Activated CD4-positive, alpha-beta memory T cell treated with anti-CD3 and anti-CD28 coated beads for 36 hours (primary cell): ENCODE measurements around the gene CALCR. TPM values are rescaled to one million over a fixed set of nuclear protein-coding genes. Genes with fewer than 3 reads are reported as not detected.
"Not testable (repeated sequence)": the region's sequence is repeated elsewhere in the genome, so short reads cannot be mapped to it uniquely, and the experiment has no call there.

Experiments
- CTCF ChIA-PET: fragments of 350-600 bp; sonication (Branson Sonifier 250); formaldehyde crosslinking; loops from one replicate; lab custom pipeline; 2021; ENCODE audit warnings: antibody characterized with exemption, inconsistent platforms; lab: Charles Lee
- POLR2A ChIA-PET: fragments of 350-600 bp; sonication (Branson Sonifier 250); formaldehyde crosslinking; loops from one replicate; lab custom pipeline; 2021; ENCODE audit warnings: antibody characterized with exemption; lab: Charles Lee
- DNase-seq: peaks from one replicate; pipeline ENCODE4 v3.0.0-alpha.2; 2020
- H3K27ac Mint-ChIP-seq: one replicate; pipeline ENCODE4 v1.8.0; 2021; ENCODE audit warnings: mixed read lengths
- H3K27me3 Mint-ChIP-seq: one replicate; pipeline ENCODE4 v1.8.0; 2021; ENCODE audit warnings: mixed read lengths
- H3K36me3 Mint-ChIP-seq: one replicate; pipeline ENCODE4 v1.8.0; 2021; ENCODE audit warnings: mixed read lengths
- H3K4me1 Mint-ChIP-seq: one replicate; pipeline ENCODE4 v1.8.0; 2021; ENCODE audit warnings: low read depth, mixed read lengths
- H3K4me3 Mint-ChIP-seq: one replicate; pipeline ENCODE4 v1.8.0; 2021; ENCODE audit warnings: mild to moderate bottlenecking, mixed read lengths
- H3K9me3 Mint-ChIP-seq: one replicate; pipeline ENCODE4 v1.8.0; 2021; ENCODE audit warnings: mixed read lengths
- intact Hi-C: fragments of 100-400 bp; cut with micrococcal nuclease; formaldehyde crosslinking; loops from one replicate; pipeline ENCODE4 v1.15.1; 2023
- total RNA-seq, 2 experiments: library from RNA; stranded (reverse); gene quantifications; one replicate each; pipeline ENCODE4 v1.2.3, GENCODE V29; 2021

Gene CALCR
- total RNA-seq = not detected

DNA sequence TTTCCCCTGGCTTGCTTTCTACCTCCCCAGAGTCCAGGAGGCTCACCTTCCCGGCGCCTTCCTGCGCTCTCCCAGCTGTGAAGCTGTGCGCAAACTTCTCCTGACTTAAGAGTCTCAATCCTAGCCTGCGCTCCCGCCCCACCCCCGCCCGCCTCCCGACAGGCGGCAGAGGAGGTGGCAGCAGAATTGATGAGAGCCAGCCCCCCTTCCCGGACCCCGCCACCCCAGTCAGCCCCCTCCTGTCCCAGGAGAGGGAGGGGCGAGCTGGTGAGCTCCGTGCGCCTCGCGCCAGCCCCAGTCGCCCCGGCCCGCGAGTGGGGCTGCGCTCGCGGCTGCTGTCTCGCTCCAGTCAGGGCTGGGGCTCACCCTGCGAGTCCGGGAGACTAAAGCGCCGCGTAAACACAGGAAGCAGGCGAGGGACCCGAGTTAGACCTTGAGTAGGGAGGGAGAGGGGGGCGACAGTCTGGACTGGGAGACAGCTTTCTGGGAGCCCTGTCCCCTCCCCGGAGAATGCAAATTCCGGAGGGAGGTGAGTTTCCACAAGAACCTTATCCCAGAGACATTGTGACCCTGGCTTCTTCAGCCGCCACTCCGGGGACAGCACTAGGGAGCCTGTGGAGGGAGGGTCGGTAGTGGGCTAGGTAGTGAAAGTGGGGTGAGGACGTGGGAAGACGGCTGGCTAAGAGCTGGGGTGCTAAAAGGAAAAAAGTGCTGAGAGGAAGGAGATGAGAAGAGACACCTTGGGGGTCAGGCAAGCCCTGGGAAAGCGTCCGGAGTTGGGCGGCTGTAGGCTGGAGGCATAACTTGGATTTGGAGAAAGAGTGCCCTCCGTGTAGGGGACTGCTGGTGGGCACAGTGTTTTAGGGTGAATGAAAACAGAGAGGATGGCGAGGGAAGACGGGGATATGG, at the start of gene CALCR:
TSS of gene CALCR (minus strand) at position 79 of the 909 bp plus-strand sequence. CDS start 87,743 bp downstream, outside the sequence.
- DNase-seq = no peak
- POLR2A ChIA-PET = no interaction called here
- Mint-ChIP-seq H3K9me3 (no peaks in the 10 kb centered on the region), H3K27me3 (peaks cover 22% of the 10 kb centered on the region), H3K36me3 (no peaks in the 10 kb centered on the region), H3K27ac (no peak within 1 kb of the TSS), H3K4me3 (no peak within 1 kb of the TSS), H3K4me1 (no peaks in the 10 kb centered on the region)
- CTCF ChIA-PET = no interaction called here
- intact Hi-C loops = no loop called here

DNA sequence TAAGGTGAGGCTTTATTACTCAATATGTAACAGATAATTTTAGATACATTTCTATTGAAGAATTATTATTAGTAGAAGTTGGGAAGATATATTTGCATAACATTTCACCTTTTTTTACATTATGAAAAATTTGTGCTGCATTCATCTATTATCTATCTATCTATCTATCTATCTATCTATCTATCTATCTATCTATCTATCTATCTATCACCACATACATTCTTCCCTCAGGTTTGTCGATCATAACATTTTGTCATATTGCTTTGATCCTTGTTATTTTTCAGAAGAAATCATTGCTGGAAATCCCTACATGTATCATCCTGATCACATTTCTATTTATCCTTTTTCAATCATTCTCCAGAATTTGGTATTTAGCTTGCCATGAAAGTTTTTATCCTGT, 49.3 kb upstream of the CALCR start:
- DNase-seq = no peak
- CTCF ChIA-PET = no interaction called here
- no peak overlapping the region for H3K27ac Mint-ChIP-seq
- no peaks in the 10 kb centered on the region for H3K4me1 Mint-ChIP-seq
- POLR2A ChIA-PET = no interaction called here
- no peaks in the 10 kb centered on the region for H3K36me3 Mint-ChIP-seq
- no peak overlapping the region for H3K4me3 Mint-ChIP-seq
- H3K9me3 Mint-ChIP-seq = no peaks in the 10 kb centered on the region
- intact Hi-C loops = no loop called here
- no peaks in the 10 kb centered on the region for H3K27me3 Mint-ChIP-seq

- intact Hi-C loops = no loop called here
- ChIA-PET POLR2A (no interaction called here), CTCF (interaction anchor here (0.6 to 1.6 kb wide), 4 partner anchors 11 to 803 kb away, joined by 3 to 5 read pairs (median 4); no protein-coding TSS in a partner anchor)
- Mint-ChIP-seq H3K27me3 (no peaks in the 10 kb centered on the region), H3K36me3 (no peaks in the 10 kb centered on the region), H3K4me1 (no peaks in the 10 kb centered on the region), H3K27ac (no peak overlapping the region), H3K4me3 (no peak overlapping the region), H3K9me3 (no peaks in the 10 kb centered on the region)
- no peak for DNase-seq
These were observed 47.8 kb upstream of the CALCR start for GRCh38 chr7:93622036-93623033.

GRCh38 chr7:93620864-93621263, 46.3 kb upstream of the CALCR start:
- no peaks in the 10 kb centered on the region for H3K36me3 Mint-ChIP-seq
- no peak overlapping the region for H3K4me3 Mint-ChIP-seq
- H3K4me1 Mint-ChIP-seq = no peaks in the 10 kb centered on the region
- ChIA-PET POLR2A (no interaction called here), CTCF (interaction anchor here (1.6 kb wide), 1 partner anchor 12 kb away, joined by 5 read pairs; no protein-coding TSS in a partner anchor)
- no peaks in the 10 kb centered on the region for H3K9me3 Mint-ChIP-seq
- intact Hi-C loops = no loop called here
- no peak for DNase-seq
- no peaks in the 10 kb centered on the region for H3K27me3 Mint-ChIP-seq
- no peak overlapping the region for H3K27ac Mint-ChIP-seq

- CTCF ChIA-PET = no interaction called here
- H3K27ac Mint-ChIP-seq = no peak overlapping the region
- intact Hi-C loops = no loop called here
- DNase-seq = no peak
- POLR2A ChIA-PET = no interaction called here
- H3K36me3 Mint-ChIP-seq = no peaks in the 10 kb centered on the region
- H3K4me3 Mint-ChIP-seq = no peak overlapping the region
- no peaks in the 10 kb centered on the region for H3K27me3 Mint-ChIP-seq
- no peaks in the 10 kb centered on the region for H3K4me1 Mint-ChIP-seq
- no peaks in the 10 kb centered on the region for H3K9me3 Mint-ChIP-seq
These were observed 45.5 kb upstream of the CALCR start for GRCh38 chr7:93620057-93620456.

DNA sequence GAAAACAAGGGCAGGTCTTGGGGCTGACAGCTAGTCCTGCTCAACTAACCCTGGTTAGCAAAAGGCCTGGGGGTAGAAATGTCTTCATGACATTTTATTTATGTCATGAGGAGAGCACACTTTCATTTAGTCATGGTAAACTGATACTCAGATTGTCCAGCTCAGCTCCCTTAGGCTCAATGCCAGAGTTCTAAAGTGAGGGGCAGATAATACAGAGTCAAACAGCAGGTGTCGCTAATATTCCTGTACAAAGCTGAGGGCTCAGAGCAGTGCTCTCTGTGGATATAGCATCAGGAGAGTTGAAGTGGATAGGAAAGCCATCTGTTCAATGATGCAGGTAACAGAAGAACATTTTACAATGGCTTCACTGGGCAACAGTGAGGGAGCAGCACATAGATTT, 26.8 kb upstream of the CALCR start:
- ChIA-PET CTCF (no interaction called here), POLR2A (no interaction called here)
- Mint-ChIP-seq H3K27ac (no peak overlapping the region), H3K36me3 (no peaks in the 10 kb centered on the region), H3K4me1 (no peaks in the 10 kb centered on the region), H3K4me3 (no peak overlapping the region), H3K27me3 (no peaks in the 10 kb centered on the region), H3K9me3 (no peaks in the 10 kb centered on the region)
- no peak for DNase-seq
- intact Hi-C loops = no loop called here

DNA sequence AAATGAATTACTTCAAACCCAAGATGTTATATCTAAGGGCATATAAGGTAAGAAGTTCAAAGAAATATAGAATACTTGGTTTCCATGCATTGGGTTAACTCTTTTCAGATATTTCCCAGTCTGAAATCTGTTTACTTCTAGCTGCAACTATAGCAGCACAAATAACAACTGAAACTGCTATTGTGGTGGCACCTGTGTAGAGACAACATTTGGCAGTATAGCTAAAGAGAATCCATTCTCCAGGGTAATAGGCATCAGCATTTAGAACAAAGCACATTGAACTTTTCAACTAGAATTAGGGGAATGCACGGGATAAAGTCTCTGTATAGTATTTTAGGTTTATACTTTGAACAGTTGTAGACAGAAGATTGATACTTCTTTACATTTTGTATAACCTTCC, 19.7 kb upstream of the CALCR start:
- no peak for DNase-seq
- H3K36me3 Mint-ChIP-seq = no peaks in the 10 kb centered on the region
- H3K4me1 Mint-ChIP-seq = no peaks in the 10 kb centered on the region
- H3K4me3 Mint-ChIP-seq = no peak overlapping the region
- intact Hi-C loops = no loop called here
- H3K9me3 Mint-ChIP-seq = peaks cover 3% of the 10 kb centered on the region
- no peak overlapping the region for H3K27ac Mint-ChIP-seq
- no peaks in the 10 kb centered on the region for H3K27me3 Mint-ChIP-seq
- ChIA-PET POLR2A (no interaction called here), CTCF (no interaction called here)

DNA sequence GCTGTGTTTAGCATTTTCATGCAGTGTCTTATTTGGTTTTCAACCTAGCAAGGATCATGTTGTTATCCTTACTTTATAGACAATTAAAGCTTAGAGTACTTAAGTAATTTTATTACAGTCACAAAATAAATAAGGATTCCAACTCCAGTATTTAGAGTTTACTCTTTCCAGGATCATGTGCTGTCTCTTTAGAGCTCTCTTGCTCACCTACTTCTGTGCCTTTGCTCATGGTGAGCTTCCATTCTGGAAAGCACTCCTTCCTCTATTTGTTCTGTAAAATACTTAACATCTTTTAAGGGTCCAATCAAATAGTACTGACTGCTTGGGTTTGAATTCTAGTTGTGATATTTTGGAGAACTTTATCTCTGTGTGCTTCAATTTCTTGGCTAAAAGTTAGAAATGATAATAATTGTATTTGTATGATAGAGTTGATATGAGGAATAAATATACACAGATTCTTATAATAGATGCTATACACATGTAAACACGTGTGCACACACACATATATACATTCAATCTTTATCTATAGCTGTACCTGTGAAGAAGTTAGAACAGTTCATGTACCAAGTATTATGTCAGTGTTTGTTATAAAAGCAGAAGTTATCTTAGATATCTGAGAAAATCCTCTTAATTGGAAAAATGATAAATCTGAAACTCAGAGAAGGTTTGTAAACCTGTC, 18.2 kb upstream of the CALCR start:
- Mint-ChIP-seq H3K27me3 (no peaks in the 10 kb centered on the region), H3K4me3 (no peak overlapping the region), H3K4me1 (no peaks in the 10 kb centered on the region)

DNA sequence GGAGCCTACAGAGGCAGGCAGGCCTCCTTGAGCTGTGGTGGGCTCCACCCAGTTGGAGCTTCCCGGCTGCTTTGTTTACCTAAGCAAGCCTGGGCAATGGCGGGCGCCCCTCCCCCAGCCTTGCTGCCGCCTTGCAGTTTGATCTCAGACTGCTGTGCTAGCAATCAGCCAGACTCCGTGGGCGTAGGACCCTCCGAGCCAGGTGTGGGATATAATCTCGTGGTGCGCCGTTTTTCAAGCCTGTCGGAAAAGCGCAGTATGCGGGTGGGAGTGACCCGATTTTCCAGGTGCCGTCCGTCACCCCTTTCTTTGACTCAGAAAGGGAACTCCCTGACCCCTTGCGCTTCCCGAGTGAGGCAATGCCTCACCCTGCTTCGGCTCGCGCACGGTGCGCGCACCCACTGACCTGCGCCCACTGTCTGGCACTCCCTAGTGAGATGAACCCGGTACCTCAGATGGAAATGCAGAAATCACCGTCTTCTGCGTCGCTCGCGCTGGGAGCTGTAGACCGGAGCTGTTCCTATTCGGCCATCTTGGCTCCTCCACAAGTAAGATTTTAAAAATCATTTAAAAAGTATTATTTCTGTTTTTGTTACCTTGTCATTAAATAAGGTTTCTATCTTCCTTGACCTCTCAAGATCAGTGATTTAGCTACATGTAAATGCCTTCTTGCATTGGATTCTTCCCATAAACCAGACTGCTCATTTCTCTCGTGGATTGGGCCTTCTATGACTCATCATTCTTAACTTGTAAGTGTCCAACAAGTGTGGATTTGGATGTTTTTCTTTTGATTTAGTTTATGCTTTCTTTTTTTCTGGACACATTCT, 16.9 kb upstream of the CALCR start:
- POLR2A ChIA-PET, CTCF ChIA-PET: not testable (repeated sequence)

More for the DNA sequence above, 18.2 kb upstream of the CALCR start:
- Mint-ChIP-seq H3K36me3 (no peaks in the 10 kb centered on the region), H3K27ac (no peak overlapping the region), H3K9me3 (peaks cover 3% of the 10 kb centered on the region)
- ChIA-PET POLR2A (no interaction called here), CTCF (no interaction called here)
- intact Hi-C loops = no loop called here
- no peak for DNase-seq

GRCh38 chr7:93586479-93586865, 11.9 kb upstream of the CALCR start:
- H3K27me3 Mint-ChIP-seq, CTCF ChIA-PET, H3K36me3 Mint-ChIP-seq, POLR2A ChIA-PET, intact Hi-C loops, DNase-seq, H3K4me1 Mint-ChIP-seq, H3K27ac Mint-ChIP-seq, H3K9me3 Mint-ChIP-seq, H3K4me3 Mint-ChIP-seq: not testable (repeated sequence)

More for the DNA sequence above, 16.9 kb upstream of the CALCR start:
- H3K27ac Mint-ChIP-seq, H3K36me3 Mint-ChIP-seq, DNase-seq, H3K9me3 Mint-ChIP-seq, H3K4me1 Mint-ChIP-seq, intact Hi-C loops, H3K27me3 Mint-ChIP-seq, H3K4me3 Mint-ChIP-seq: not testable (repeated sequence)

DNA sequence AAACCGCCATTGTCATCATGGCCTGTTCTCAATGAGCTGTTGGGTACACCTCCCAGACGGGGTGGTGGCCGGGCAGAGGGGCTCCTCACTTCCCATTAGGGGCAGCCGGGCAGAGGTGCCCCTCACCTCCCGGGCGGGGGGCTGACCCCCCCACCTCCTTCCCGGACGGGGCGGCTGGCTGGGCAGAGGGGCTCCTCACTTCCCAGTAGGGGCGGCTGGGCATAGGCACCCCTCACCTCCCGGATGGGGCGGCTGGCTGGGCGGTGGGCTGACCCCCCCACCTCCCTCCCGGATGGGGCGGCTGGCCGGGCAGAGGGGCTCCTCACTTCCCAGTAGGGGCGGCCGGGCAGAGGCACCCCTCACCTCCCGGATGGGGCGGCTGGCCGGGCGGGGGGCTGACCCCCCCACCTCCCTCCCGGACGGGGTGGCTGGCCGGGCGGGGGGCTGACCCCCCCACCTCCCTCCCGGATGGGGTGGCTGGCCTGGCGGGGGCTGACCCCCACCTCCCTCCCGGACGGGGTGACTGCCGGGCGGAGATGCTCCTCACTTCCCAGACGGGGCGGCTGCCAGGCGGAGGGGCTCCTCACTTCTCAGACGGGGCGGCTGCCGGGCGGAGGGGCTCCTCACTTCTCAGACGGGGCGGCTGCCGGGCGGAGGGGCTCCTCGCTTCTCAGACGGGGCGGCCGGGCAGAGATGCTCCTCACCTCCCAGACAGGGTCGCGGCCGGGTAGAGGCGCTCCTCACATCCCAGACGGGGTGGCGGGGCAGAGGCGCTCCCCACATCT, 11.4 kb upstream of the CALCR start:
- DNase-seq, H3K36me3 Mint-ChIP-seq, H3K27ac Mint-ChIP-seq, H3K4me3 Mint-ChIP-seq, H3K9me3 Mint-ChIP-seq, intact Hi-C loops, H3K4me1 Mint-ChIP-seq, POLR2A ChIA-PET, H3K27me3 Mint-ChIP-seq, CTCF ChIA-PET: not testable (repeated sequence)
